Natural killer cell treated with Interleukin-12 subunit alpha and Interleukin-12 subunit beta and Interleukin-15 and Interleukin-18, amount 100 ng/mL, for 72 hours (primary cell): ENCODE data around the gene STX8. TPM values are rescaled to one million over a fixed set of nuclear protein-coding genes. Genes with fewer than 3 reads are reported as not detected.
A peak's percentile ranks its signal among the peaks of the same experiment; 100 is the strongest.

Experiments used
- ATAC-seq, 2 donors: fragments of 150-1000 bp; cut with Tn5 transposase in 1 of 2; sonication (Bioruptor Pico), chemical (Tn5 transposase) in 1 of 2; 2 replicates each; pipeline ENCODE4 v1.10.0; 2021
- DNase-seq: peaks from one replicate; pipeline ENCODE4 v3.0.0; 2022; ENCODE audit warnings: low spot score
- H3K27ac Mint-ChIP-seq, 2 donors: 1 replicate in 1 of 2; 2 replicates in 1 of 2; pipeline ENCODE4 v1.8.0; 2022; ENCODE audit warnings: mixed read lengths in 2 of 2, mild to moderate bottlenecking in 1 of 2, moderate library complexity in 1 of 2
- H3K27me3 Mint-ChIP-seq, 2 donors: 1 replicate in 1 of 2; 2 replicates in 1 of 2; pipeline ENCODE4 v1.8.0; 2022; ENCODE audit warnings: mixed read lengths in 2 of 2
- H3K36me3 Mint-ChIP-seq: one replicate; pipeline ENCODE4 v1.8.0; 2022; ENCODE audit warnings: mixed read lengths
- H3K4me1 Mint-ChIP-seq, 2 donors: 1 replicate in 1 of 2; 2 replicates in 1 of 2; pipeline ENCODE4 v1.8.0; 2022; ENCODE audit warnings: low read depth in 2 of 2, mixed read lengths in 2 of 2, mild to moderate bottlenecking in 1 of 2
- H3K4me3 Mint-ChIP-seq: one replicate; pipeline ENCODE4 v1.8.0; 2022; ENCODE audit warnings: mixed read lengths
- H3K9me3 Mint-ChIP-seq: 2 replicates; pipeline ENCODE4 v1.8.0; 2022; ENCODE audit warnings: mixed read lengths
- total RNA-seq, 2 donors: library from RNA; stranded (reverse); gene quantifications; one replicate each; pipeline ENCODE4 v1.2.3, GENCODE V29; 2022

Gene STX8
- total RNA-seq, 2 donors from 2014 or later: 65.2 to 87.7 TPM

GRCh38 chr17:9435165-9435564, 140.5 kb downstream of the STX8 start:
- ATAC-seq: no peak
- no peaks in the 10 kb centered on the region for H3K36me3 Mint-ChIP-seq
- peaks cover 32 to 33% of the 10 kb centered on the region in 2 donors for H3K4me1 Mint-ChIP-seq
- no peaks in the 10 kb centered on the region for H3K27me3 Mint-ChIP-seq
- H3K27ac Mint-ChIP-seq: no peak overlapping the region
- no peak overlapping the region for H3K4me3 Mint-ChIP-seq
- H3K9me3 Mint-ChIP-seq: no peaks in the 10 kb centered on the region
- no peak for DNase-seq

- no peak overlapping the region for H3K4me3 Mint-ChIP-seq
- H3K36me3 Mint-ChIP-seq: no peaks in the 10 kb centered on the region
- H3K4me1 Mint-ChIP-seq: peaks cover 32 to 33% of the 10 kb centered on the region in 2 donors
Measured at GRCh38 chr17:9434642-9435057, 141.0 kb downstream of the STX8 start.

DNA sequence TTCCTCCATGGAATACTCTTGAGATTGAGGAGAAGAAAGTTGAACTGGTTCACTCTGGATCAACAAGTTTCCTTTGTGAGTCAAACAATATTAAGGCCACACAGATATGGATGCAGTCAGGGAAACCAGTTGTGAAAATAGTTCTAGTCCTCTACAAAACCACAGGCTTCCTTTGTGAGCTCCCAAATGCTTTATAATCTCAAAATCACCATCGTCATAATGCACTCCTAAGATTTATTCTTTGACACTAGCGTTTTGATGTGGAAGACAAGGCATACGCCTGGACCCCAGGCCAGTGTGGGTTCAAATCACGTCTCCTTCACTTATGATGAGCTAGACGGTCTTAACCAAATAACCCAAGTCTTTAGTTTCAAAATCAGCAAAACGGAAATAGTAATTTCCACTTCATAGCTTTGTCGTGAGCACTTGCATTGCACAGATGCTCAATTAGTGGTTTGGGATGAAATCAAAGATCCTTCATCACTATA, 142.6 kb downstream of the STX8 start:
- Mint-ChIP-seq H3K4me1 (peaks cover 32 to 33% of the 10 kb centered on the region in 2 donors), H3K9me3 (no peaks in the 10 kb centered on the region), H3K36me3 (no peaks in the 10 kb centered on the region), H3K27me3 (no peaks in the 10 kb centered on the region), H3K4me3 (peak overlapping the region; percentile 43), H3K27ac (peak overlapping the region in 1 of 2 donors; percentile 32)
- peak; percentile 41 to 61 for ATAC-seq
- DNase-seq: no peak

More at GRCh38 chr17:9434642-9435057, 141.0 kb downstream of the STX8 start:
- no peak overlapping the region for H3K27ac Mint-ChIP-seq
- DNase-seq (no peak), ATAC-seq (no peak)
- H3K27me3 Mint-ChIP-seq: no peaks in the 10 kb centered on the region
- no peaks in the 10 kb centered on the region for H3K9me3 Mint-ChIP-seq

DNA sequence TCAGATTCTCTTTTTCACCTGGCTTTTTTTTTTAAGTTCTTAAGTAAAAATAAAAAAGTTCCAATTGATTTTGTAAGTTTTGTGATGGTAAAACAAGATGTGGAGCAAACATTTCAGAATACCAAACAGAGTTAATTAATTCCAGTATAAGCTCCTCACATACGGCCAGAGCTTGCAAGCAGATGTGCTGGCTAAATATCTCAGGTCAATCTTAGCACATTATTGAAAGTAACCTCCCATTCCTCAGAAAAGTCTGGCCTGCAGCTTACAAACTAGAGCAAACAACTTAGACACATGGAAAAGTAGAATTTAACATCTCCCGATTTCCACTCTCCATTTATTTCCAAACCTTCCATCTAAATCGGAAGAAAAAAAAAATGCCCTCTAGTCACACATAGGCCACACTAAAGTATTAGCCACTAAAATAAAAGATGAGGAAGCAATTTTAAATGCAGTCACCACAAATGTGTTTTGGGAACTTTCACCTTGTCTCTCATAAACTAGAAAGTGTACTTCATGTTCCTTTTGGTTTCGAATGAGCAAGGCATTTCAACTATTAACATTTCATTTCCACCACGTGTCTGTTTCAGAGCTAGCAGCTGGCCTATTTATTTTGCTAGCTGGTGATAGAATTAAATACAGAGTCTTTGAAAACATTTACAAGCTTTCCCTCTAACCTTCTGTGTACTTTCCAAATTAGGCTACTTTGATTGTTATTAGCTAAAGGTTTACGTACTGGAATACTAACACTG, 143.3 kb downstream of the STX8 start:
- DNase-seq (no peak), ATAC-seq (no peak)
- Mint-ChIP-seq H3K36me3 (no peaks in the 10 kb centered on the region), H3K9me3 (no peaks in the 10 kb centered on the region), H3K4me3 (peak overlapping the region; percentile 43), H3K4me1 (peaks cover 32 to 33% of the 10 kb centered on the region in 2 donors), H3K27ac (peak overlapping the region in 1 of 2 donors; percentile 32), H3K27me3 (no peaks in the 10 kb centered on the region)

GRCh38 chr17:9431620-9432019, 144.0 kb downstream of the STX8 start:
- no peak overlapping the region for H3K4me3 Mint-ChIP-seq
- no peaks in the 10 kb centered on the region for H3K36me3 Mint-ChIP-seq
- no peaks in the 10 kb centered on the region for H3K9me3 Mint-ChIP-seq
- DNase-seq: no peak
- no peaks in the 10 kb centered on the region for H3K27me3 Mint-ChIP-seq
- peaks cover 31 to 32% of the 10 kb centered on the region in 2 donors for H3K4me1 Mint-ChIP-seq
- ATAC-seq: no peak
- no peak overlapping the region for H3K27ac Mint-ChIP-seq

DNA sequence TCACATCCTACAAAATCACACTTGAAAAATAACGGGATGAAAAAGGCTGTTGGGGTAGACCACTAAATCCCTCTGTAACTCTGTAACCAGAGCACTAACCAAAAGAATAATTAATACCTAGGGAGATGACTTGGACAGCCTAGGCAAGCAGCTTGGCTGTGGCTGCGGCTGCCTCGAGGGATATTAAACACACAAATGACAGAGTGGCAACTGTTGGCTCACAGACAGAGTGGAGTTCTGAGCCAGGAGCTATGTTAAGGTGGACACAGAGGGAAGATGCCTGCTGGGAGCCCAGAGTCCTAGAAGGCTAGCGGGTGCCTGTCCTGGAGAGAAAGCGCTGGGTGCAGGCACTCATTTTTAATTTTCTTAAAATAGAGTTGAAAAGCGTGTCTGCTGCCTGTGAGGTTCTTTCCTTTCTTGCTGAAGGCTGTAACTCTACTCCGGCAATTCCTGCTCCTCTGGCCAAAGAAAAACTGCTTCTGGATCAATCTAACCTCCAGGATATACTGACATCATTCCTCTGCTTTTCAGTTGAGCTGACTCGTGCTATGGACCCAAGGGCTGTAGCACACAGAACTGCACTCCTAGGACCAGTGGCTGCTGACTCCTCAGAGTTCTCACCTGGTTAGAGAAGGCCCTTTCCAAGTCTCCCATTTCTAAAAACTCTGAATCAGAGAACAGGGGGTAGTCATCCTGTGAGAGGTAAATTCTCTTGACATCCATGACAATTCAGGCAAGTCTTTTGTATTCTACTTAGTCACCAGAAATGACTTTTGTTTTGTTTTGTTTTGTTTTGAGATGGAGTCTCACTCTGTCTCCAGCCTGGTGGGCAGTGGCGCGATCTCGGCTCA, 147.9 kb downstream of the STX8 start:
- Mint-ChIP-seq H3K4me1 (peaks cover 6 to 10% of the 10 kb centered on the region in 2 donors), H3K4me3 (no peak overlapping the region), H3K9me3 (no peaks in the 10 kb centered on the region), H3K36me3 (no peaks in the 10 kb centered on the region), H3K27me3 (no peaks in the 10 kb centered on the region), H3K27ac (no peak overlapping the region)
- ATAC-seq (no peak), DNase-seq (no peak)

DNA sequence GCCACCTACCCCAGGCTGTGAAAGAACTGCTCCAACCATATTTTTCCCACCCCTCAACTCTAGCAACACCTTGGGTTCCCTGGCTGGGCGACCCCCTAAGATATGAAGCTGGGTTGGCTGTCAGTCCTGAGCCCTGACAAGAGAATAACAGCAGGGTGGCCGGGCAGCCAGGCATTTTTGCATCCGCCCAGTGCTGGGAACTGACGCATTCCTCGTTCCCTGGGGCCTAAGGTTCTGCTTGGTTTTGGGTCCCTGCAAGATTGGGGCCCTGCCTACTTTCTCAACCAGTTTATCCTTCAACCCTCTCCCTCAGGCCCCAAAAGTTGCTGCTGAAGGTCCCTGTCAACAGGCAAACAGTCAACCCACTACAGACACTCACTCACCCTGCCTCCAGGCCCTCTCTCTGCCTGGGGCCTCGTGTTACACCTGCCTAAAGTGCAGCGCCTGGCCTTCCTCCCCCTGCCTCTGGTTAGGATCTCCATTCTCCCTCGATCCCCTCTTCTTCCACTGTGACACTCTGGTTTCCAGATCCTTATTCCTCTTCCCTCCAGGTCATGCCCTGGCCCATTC, 151.5 kb downstream of the STX8 start:
- Mint-ChIP-seq H3K27me3 (no peaks in the 10 kb centered on the region), H3K4me1 (peaks cover 0 to 3% of the 10 kb centered on the region in 2 donors), H3K9me3 (no peaks in the 10 kb centered on the region), H3K27ac (no peak overlapping the region), H3K4me3 (no peak overlapping the region), H3K36me3 (no peaks in the 10 kb centered on the region)
- ATAC-seq (no peak), DNase-seq (no peak)

GRCh38 chr17:9421525-9421924, 154.1 kb downstream of the STX8 start:
- ATAC-seq (no peak), DNase-seq (no peak)
- Mint-ChIP-seq H3K27me3 (no peaks in the 10 kb centered on the region), H3K36me3 (no peaks in the 10 kb centered on the region), H3K27ac (no peak overlapping the region), H3K4me3 (no peak overlapping the region), H3K4me1 (peaks cover 0 to 3% of the 10 kb centered on the region in 2 donors), H3K9me3 (no peaks in the 10 kb centered on the region)

DNA sequence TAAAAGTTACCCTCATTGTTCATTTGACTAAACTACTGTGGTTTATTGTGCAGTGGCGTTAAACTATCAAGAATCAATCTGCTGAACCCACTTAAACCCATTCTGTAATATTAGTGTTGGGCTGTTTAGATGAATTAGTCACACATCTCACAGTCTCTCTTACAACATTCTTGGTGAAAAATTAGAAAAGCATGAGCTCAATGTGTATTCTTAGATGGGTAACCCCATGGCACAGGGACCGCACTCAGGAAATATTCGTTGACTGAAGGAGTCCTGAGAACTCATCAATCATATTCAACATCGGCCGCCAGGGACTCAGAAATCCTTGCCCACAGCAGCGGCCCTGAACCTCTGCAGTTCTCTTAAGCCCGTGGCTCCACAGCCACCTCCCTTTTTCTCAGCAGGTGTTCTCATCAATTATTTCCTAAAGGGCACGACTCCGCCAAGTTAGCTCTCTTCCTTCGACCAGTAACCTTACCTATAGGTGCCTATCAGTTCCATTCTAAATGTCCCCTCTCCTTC, 155.6 kb downstream of the STX8 start:
- DNase-seq (no peak), ATAC-seq (no peak)
- Mint-ChIP-seq H3K4me3 (no peak overlapping the region), H3K27me3 (no peaks in the 10 kb centered on the region), H3K27ac (no peak overlapping the region), H3K9me3 (no peaks in the 10 kb centered on the region), H3K36me3 (no peaks in the 10 kb centered on the region), H3K4me1 (peaks cover 8 to 12% of the 10 kb centered on the region in 2 donors)

DNA sequence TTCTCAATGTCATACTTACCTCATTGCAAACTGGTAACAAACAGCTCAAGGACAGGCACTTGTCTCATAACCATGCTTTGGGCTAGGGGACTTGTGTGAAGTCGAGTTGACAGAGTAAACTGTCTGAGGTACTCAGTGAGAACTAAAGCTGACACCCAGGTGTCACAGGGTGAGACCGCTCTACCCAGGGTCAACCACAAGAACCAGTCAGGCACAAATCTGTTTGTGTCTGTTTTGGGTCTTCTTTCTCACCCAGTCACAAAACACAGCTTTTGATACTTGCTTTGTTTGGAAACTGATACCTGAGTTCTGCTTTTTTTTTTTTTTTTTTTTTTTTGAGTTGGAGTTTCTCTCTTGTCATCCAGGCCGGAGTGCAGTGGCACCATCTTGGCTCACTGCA, 161.1 kb downstream of the STX8 start:
- Mint-ChIP-seq H3K4me1 (peaks cover 9 to 22% of the 10 kb centered on the region in 2 donors), H3K27me3 (no peaks in the 10 kb centered on the region), H3K4me3 (no peak overlapping the region), H3K27ac (no peak overlapping the region), H3K9me3 (no peaks in the 10 kb centered on the region), H3K36me3 (no peaks in the 10 kb centered on the region)
- no peak for DNase-seq
- no peak for ATAC-seq

GRCh38 chr17:9410737-9411136, 164.9 kb downstream of the STX8 start:
- DNase-seq (no peak), ATAC-seq (no peak)
- Mint-ChIP-seq H3K27ac (no peak overlapping the region), H3K27me3 (no peaks in the 10 kb centered on the region), H3K4me3 (no peak overlapping the region), H3K4me1 (peaks cover 6 to 19% of the 10 kb centered on the region in 2 donors), H3K36me3 (no peaks in the 10 kb centered on the region), H3K9me3 (no peaks in the 10 kb centered on the region)

DNA sequence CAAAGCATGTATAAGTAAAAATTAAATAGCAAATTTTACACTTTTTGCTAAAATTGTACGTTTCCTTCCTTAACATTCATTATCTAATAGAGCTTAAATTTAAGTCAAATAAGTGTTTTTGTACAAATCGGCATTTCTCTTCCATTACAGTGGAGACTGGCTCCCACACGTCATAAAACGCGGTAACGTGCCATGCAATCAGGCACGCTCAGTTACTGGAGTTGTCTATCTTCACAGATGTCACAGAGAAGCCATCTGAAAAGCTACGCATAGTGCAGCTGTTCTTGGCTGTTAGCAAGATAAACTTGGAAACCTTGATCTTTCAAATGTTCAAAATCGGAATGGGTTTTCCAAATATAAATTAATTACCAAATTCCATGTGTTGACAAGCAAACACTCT, 165.3 kb downstream of the STX8 start:
- H3K27me3 Mint-ChIP-seq: no peaks in the 10 kb centered on the region
- no peak overlapping the region for H3K4me3 Mint-ChIP-seq
- H3K9me3 Mint-ChIP-seq: no peaks in the 10 kb centered on the region
- no peak for DNase-seq
- no peaks in the 10 kb centered on the region for H3K36me3 Mint-ChIP-seq
- peaks cover 4 to 17% of the 10 kb centered on the region in 2 donors for H3K4me1 Mint-ChIP-seq
- H3K27ac Mint-ChIP-seq: no peak overlapping the region
- no peak for ATAC-seq

DNA sequence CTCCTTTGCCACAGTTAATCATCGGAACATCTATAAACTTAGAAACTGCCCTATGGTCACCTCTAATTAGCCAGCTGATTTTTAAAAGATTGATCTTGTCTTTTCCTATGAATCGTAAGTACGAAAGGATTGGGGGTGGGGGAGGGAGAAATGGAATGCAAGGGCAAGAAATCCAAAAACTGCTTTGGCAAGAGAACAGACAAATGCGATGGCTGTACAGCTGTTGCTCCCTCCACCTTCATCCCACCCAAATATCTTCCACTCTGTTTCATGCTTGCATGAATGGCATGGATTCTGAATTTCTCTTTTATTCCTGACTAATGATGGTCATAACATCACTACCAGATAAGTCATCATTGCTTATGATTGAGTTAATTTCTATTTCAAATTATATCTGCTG, 165.7 kb downstream of the STX8 start:
- H3K4me1 Mint-ChIP-seq: peaks cover 0 to 14% of the 10 kb centered on the region in 2 donors
- H3K36me3 Mint-ChIP-seq: peaks cover 2% of the 10 kb centered on the region
- no peak for ATAC-seq
- no peaks in the 10 kb centered on the region for H3K27me3 Mint-ChIP-seq
- no peaks in the 10 kb centered on the region for H3K9me3 Mint-ChIP-seq
- H3K4me3 Mint-ChIP-seq: no peak overlapping the region
- no peak overlapping the region for H3K27ac Mint-ChIP-seq
- no peak for DNase-seq
